Activated CD8-positive, alpha-beta memory T cell treated with anti-CD3 and anti-CD28 coated beads, Interleukin-2, amount 10 ng/mL, durations not matched to agents 7 days and 5 days (primary cell): ENCODE data around the gene CYP2W1. TPM values are rescaled to one million over a fixed set of nuclear protein-coding genes. Genes with fewer than 3 reads are reported as not detected.
"Not testable (repeated sequence)": the region's sequence is repeated elsewhere in the genome, so short reads cannot be mapped to it uniquely, and the experiment has no call there.

Experiments
- ATAC-seq: fragments of 150-1000 bp; cut with Tn5 transposase; one replicate; pipeline ENCODE4 v1.10.0; 2021; ENCODE audit warnings: moderate library complexity
- CTCF ChIA-PET: fragments of 350-600 bp; sonication (Branson Sonifier 250); formaldehyde crosslinking; loops from one replicate; lab custom pipeline; 2021; ENCODE audit warnings: antibody characterized with exemption; lab: Charles Lee
- DNase-seq: peaks from one replicate; pipeline ENCODE4 v3.0.0-alpha.2; 2020
- H3K27ac Mint-ChIP-seq: one replicate; pipeline ENCODE4 v1.8.0; 2021; ENCODE audit warnings: mild to moderate bottlenecking, mixed read lengths
- H3K27me3 Mint-ChIP-seq: one replicate; pipeline ENCODE4 v1.8.0; 2021; ENCODE audit warnings: mixed read lengths
- H3K36me3 Mint-ChIP-seq: one replicate; pipeline ENCODE4 v1.8.0; 2021; ENCODE audit warnings: mild to moderate bottlenecking, mixed read lengths
- H3K4me1 Mint-ChIP-seq: one replicate; pipeline ENCODE4 v1.8.0; 2021; ENCODE audit warnings: mixed read lengths
- H3K4me3 Mint-ChIP-seq: one replicate; pipeline ENCODE4 v1.8.0; 2021; ENCODE audit warnings: mild to moderate bottlenecking, moderate library complexity, mixed read lengths
- H3K9me3 Mint-ChIP-seq: one replicate; pipeline ENCODE4 v1.8.0; 2022; ENCODE audit warnings: low read depth, mixed read lengths
- total RNA-seq, 2 experiments: library from RNA; stranded (reverse); gene quantifications; one replicate each; pipeline ENCODE4 v1.2.3, GENCODE V29; 2021

Gene CYP2W1
- total RNA-seq, 2 experiments from 2014 or later = not detected

- Mint-ChIP-seq H3K36me3 (no peaks in the 10 kb centered on the region), H3K27me3 (no peaks in the 10 kb centered on the region), H3K27ac (no peak overlapping the region), H3K4me1 (peaks cover 6% of the 10 kb centered on the region), H3K4me3 (no peak overlapping the region), H3K9me3 (no peaks in the 10 kb centered on the region)
- no peak for ATAC-seq
- DNase-seq = no peak
- CTCF ChIA-PET = interaction anchor here (1.3 to 10.0 kb wide), 6 partner anchors 10 to 181 kb away, joined by 3 to 322 read pairs (median 46); partner anchors contain the start of gene GPR146
Observed at GRCh38 chr7:995571-995970, 12.6 kb downstream of the CYP2W1 start.

- CTCF ChIA-PET = interaction anchor here (5.1 to 10.0 kb wide), 2 partner anchors 69 to 181 kb away, joined by 69 to 322 read pairs; no protein-coding TSS in a partner anchor
- no peak overlapping the region for H3K4me3 Mint-ChIP-seq
- DNase-seq (no peak), ATAC-seq (no peak)
- no peaks in the 10 kb centered on the region for H3K27me3 Mint-ChIP-seq
- H3K9me3 Mint-ChIP-seq = no peaks in the 10 kb centered on the region
- no peak overlapping the region for H3K27ac Mint-ChIP-seq
- H3K4me1 Mint-ChIP-seq = peaks cover 6% of the 10 kb centered on the region
- H3K36me3 Mint-ChIP-seq = no peaks in the 10 kb centered on the region
Observed at GRCh38 chr7:996079-996872, 13.3 kb downstream of the CYP2W1 start.

GRCh38 chr7:997404-998395 is 14.7 kb downstream of the CYP2W1 start:
- H3K4me3 Mint-ChIP-seq = no peak overlapping the region
- CTCF ChIA-PET = interaction anchor here (10.0 kb wide), 1 partner anchor 68 kb away, joined by 322 read pairs; no protein-coding TSS in a partner anchor
- DNase-seq (no peak), ATAC-seq (no peak)
- no peak overlapping the region for H3K27ac Mint-ChIP-seq
- peaks cover 6% of the 10 kb centered on the region for H3K4me1 Mint-ChIP-seq
- no peaks in the 10 kb centered on the region for H3K27me3 Mint-ChIP-seq
- no peaks in the 10 kb centered on the region for H3K9me3 Mint-ChIP-seq
- no peaks in the 10 kb centered on the region for H3K36me3 Mint-ChIP-seq

- no peaks in the 10 kb centered on the region for H3K4me1 Mint-ChIP-seq
- no peak for ATAC-seq
- H3K27me3 Mint-ChIP-seq = no peaks in the 10 kb centered on the region
- no peaks in the 10 kb centered on the region for H3K36me3 Mint-ChIP-seq
- no peak overlapping the region for H3K4me3 Mint-ChIP-seq
- H3K27ac Mint-ChIP-seq = no peak overlapping the region
- DNase-seq = no peak
- no peaks in the 10 kb centered on the region for H3K9me3 Mint-ChIP-seq
- CTCF ChIA-PET = interaction anchor here (10.0 kb wide), 1 partner anchor 66 kb away, joined by 322 read pairs; no protein-coding TSS in a partner anchor
Observed at GRCh38 chr7:999149-999879, 16.3 kb downstream of the CYP2W1 start.

- Mint-ChIP-seq H3K4me3 (no peak overlapping the region), H3K27me3 (no peaks in the 10 kb centered on the region), H3K27ac (peak overlapping the region; percentile 32), H3K4me1 (no peaks in the 10 kb centered on the region), H3K36me3 (no peaks in the 10 kb centered on the region), H3K9me3 (no peaks in the 10 kb centered on the region)
- CTCF ChIA-PET = interaction anchor here (10.0 kb wide), 1 partner anchor 65 kb away, joined by 322 read pairs; no protein-coding TSS in a partner anchor
- DNase-seq = no peak
- ATAC-seq = no peak
Observed at GRCh38 chr7:999941-1000935, 17.3 kb downstream of the CYP2W1 start.

DNA sequence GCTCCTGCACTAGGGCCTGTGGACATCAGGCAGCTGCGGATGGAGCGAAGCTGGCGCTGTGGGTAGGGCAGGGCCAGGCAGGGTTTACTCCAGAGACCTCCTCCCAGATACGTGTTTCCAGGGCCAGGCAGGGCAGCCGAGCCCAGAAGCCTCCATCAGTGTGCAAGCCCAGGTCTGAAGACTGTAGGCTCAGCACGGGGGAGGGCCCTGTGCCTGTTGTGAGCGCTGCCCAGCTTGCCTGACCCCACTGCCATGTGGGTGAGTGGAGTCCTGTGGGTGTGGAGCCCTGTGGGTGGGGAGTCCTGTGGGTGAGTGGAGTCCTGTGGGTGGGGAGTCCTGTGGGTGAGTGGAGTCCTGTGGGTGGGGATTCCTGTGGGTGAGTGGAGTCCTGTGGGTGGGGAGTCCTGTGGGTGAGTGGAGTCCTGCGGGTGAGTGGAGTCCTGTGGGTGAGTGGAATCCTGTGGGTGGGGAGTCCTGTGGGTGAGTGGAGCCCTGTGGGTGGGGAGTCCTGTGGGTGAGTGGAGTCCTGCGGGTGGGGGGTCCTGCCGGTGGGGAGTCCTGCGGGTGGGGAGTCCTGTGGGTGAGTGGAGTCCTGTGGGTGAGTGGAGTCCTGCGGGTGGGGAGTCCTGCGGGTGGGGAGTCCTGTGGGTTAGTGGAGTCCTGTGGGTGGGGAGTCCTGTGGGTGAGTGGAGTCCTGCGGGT is 18.2 kb downstream of the CYP2W1 start:
- H3K27ac Mint-ChIP-seq, H3K4me1 Mint-ChIP-seq, H3K4me3 Mint-ChIP-seq, DNase-seq, H3K9me3 Mint-ChIP-seq, H3K36me3 Mint-ChIP-seq, H3K27me3 Mint-ChIP-seq, CTCF ChIA-PET: not testable (repeated sequence)
- peak; percentile 51 for ATAC-seq

DNA sequence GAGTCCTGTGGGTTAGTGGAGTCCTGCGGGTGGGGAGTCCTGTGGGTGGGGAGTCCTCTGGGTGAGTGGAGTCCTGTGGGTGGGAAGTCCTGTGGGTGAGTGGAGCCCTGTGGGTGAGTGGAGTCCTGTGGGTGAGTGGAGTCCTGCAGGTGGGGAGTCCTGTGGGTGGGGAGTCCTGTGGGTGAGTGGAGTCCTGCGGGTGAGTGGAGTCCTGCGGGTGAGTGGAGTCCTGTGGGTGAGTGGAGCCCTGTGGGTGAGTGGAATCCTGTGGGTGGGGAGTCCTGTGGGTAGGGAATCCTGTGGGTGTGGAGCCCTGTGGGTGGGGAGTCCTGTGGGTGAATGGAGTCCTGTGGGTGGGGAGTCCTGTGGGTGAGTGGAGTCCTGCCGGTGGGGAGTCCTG is 19.0 kb downstream of the CYP2W1 start:
- H3K9me3 Mint-ChIP-seq, H3K36me3 Mint-ChIP-seq, H3K27me3 Mint-ChIP-seq, DNase-seq, CTCF ChIA-PET, ATAC-seq, H3K4me1 Mint-ChIP-seq, H3K4me3 Mint-ChIP-seq, H3K27ac Mint-ChIP-seq: not testable (repeated sequence)

DNA sequence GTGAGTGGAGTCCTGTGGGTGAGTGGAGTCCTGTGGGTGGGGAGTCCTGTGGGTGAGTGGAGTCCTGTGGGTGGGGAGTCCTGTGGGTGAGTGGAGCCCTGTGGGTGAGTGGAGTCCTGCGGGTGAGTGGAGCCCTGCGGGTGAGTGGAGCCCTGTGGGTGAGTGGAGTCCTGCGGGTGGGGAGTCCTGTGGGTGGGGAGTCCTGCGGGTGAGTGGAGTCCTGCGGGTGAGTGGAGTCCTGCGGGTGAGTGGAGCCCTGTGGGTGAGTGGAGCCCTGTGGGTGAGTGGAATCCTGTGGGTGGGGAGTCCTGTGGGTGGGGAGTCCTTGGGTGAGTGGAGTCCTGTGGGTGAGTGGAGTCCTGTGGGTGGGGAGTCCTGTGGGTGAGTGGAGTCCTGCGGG is 19.5 kb downstream of the CYP2W1 start:
- H3K4me1 Mint-ChIP-seq, ATAC-seq, H3K27ac Mint-ChIP-seq, H3K36me3 Mint-ChIP-seq, H3K27me3 Mint-ChIP-seq, DNase-seq, H3K9me3 Mint-ChIP-seq, CTCF ChIA-PET, H3K4me3 Mint-ChIP-seq: not testable (repeated sequence)

- peaks cover 6% of the 10 kb centered on the region for H3K36me3 Mint-ChIP-seq
- H3K27me3 Mint-ChIP-seq = no peaks in the 10 kb centered on the region
- CTCF ChIA-PET = interaction anchor here (0.6 to 1.4 kb wide), 2 partner anchors 11 to 61 kb away, joined by 3 read pairs; no protein-coding TSS in a partner anchor
- ATAC-seq = no peak
- H3K27ac Mint-ChIP-seq = no peak overlapping the region
- DNase-seq = no peak
- H3K9me3 Mint-ChIP-seq = no peaks in the 10 kb centered on the region
- H3K4me1 Mint-ChIP-seq = no peaks in the 10 kb centered on the region
- no peak overlapping the region for H3K4me3 Mint-ChIP-seq
Observed at GRCh38 chr7:1004018-1004852, 21.3 kb downstream of the CYP2W1 start.

- CTCF ChIA-PET = interaction anchor here (1.1 to 1.7 kb wide), 2 partner anchors 11 to 12 kb away, joined by 3 to 6 read pairs; no protein-coding TSS in a partner anchor
- H3K4me1 Mint-ChIP-seq = no peaks in the 10 kb centered on the region
- H3K27ac Mint-ChIP-seq = no peak overlapping the region
- H3K27me3 Mint-ChIP-seq = no peaks in the 10 kb centered on the region
- DNase-seq (no peak), ATAC-seq (no peak)
- H3K9me3 Mint-ChIP-seq = no peaks in the 10 kb centered on the region
- peaks cover 8% of the 10 kb centered on the region for H3K36me3 Mint-ChIP-seq
- H3K4me3 Mint-ChIP-seq = no peak overlapping the region
Observed at GRCh38 chr7:1005303-1005702, 22.3 kb downstream of the CYP2W1 start.

GRCh38 chr7:1007901-1008300 is 24.9 kb downstream of the CYP2W1 start:
- no peaks in the 10 kb centered on the region for H3K27me3 Mint-ChIP-seq
- no peaks in the 10 kb centered on the region for H3K9me3 Mint-ChIP-seq
- peaks cover 3% of the 10 kb centered on the region for H3K4me1 Mint-ChIP-seq
- no peak for DNase-seq
- H3K27ac Mint-ChIP-seq = no peak overlapping the region
- H3K4me3 Mint-ChIP-seq = no peak overlapping the region
- CTCF ChIA-PET = interaction anchor here (2.0 kb wide), 1 partner anchor 15 kb away, joined by 9 read pairs; no protein-coding TSS in a partner anchor
- H3K36me3 Mint-ChIP-seq = peaks cover 8% of the 10 kb centered on the region
- ATAC-seq = no peak
